HepG2 (cell line): ENCODE data around the gene SKIL. TPM values are rescaled to one million over a fixed set of nuclear protein-coding genes. Genes with fewer than 3 reads are reported as not detected.

Experiments used
- ASH2L ChIP-seq: fragments of 300-600, 200-600 bp; sonication (generic); IDR thresholded peaks from 2 replicates; pipeline ENCODE4 v1.7.0; 2017; ENCODE audit warnings: low read depth, mild to moderate bottlenecking, moderate library complexity, mixed read lengths, low read length; ENCODE audit not compliant: insufficient read length
- BRCA1 ChIP-seq: sonication (generic); formaldehyde crosslinking; IDR thresholded peaks from 2 replicates; pipeline ENCODE4 v1.4.0; 2020; ENCODE audit warnings: missing genetic modification reagents
- DRAP1 ChIP-seq: IDR thresholded peaks from 2 replicates; pipeline ENCODE4 v1.6.1; 2016; ENCODE audit warnings: missing genetic modification reagents, missing compliant biosample characterization
- EED ChIP-seq: sonication (generic); formaldehyde crosslinking; IDR thresholded peaks from 2 replicates; pipeline ENCODE4 v1.5.0; 2020; ENCODE audit warnings: mild to moderate bottlenecking, missing genetic modification reagents
- GABPA ChIP-seq, 2 experiments: IDR thresholded peaks; 2 replicates each; pipeline ENCODE4 v1.6.1; 2011 to 2016; ENCODE audit warnings: low read depth in 2 of 2, low read length in 1 of 2, missing biosample characterization in 1 of 2, missing genetic modification characterization in 1 of 2
- HNF4A ChIP-seq: sonication (generic); formaldehyde crosslinking; IDR thresholded peaks from 2 replicates; pipeline ENCODE4 v1.4.0; 2020; ENCODE audit warnings: missing genetic modification reagents
- HNRNPUL1 ChIP-seq: fragments of 200-400 bp; formaldehyde crosslinking; IDR thresholded peaks from 2 replicates; pipeline ENCODE4 v1.6.1; 2017; ENCODE audit warnings: low read depth, mild to moderate bottlenecking, low read length, moderate library complexity
- HOXA7 ChIP-seq: sonication (generic); formaldehyde crosslinking; IDR thresholded peaks from 2 replicates; pipeline ENCODE4 v1.8.1; 2022; ENCODE audit warnings: mild to moderate bottlenecking, missing genetic modification reagents, moderate library complexity
- MNT ChIP-seq: fragments of 450-650 bp; IDR thresholded peaks from 2 replicates; pipeline ENCODE4 v1.6.1; 2016
- NBN ChIP-seq: fragments of 450-650 bp; conservative IDR thresholded peaks from 2 replicates; pipeline ENCODE4 v1.6.1; 2017
- NCOA2 ChIP-seq: sonication (generic); formaldehyde crosslinking; IDR thresholded peaks from 2 replicates; pipeline ENCODE4 v1.8.0; 2022; ENCODE audit warnings: inconsistent platforms
- NR2F1 ChIP-seq, 2 experiments: fragments of 450-650 bp in 1 of 2; formaldehyde crosslinking in 1 of 2; IDR thresholded peaks; 2 replicates each; pipeline versions ENCODE4 v1.5.0 to v1.6.1; 2016 to 2020; ENCODE audit warnings: mild to moderate bottlenecking in 1 of 2, missing compliant biosample characterization in 1 of 2, missing genetic modification reagents in 1 of 2, moderate library complexity in 1 of 2
- PTBP1 ChIP-seq: fragments of 200-400 bp; formaldehyde crosslinking; IDR thresholded peaks from 2 replicates; pipeline ENCODE4 v1.6.1; 2018; ENCODE audit warnings: low read length, low read depth; ENCODE audit not compliant: poor library complexity, severe bottlenecking
- RFXAP ChIP-seq: sonication (generic); formaldehyde crosslinking; IDR thresholded peaks from 2 replicates; pipeline ENCODE4 v1.4.0; 2020; ENCODE audit warnings: missing genetic modification reagents, borderline replicate concordance
- SNAI1 ChIP-seq: sonication (generic); formaldehyde crosslinking; IDR thresholded peaks from 2 replicates; pipeline ENCODE4 v1.5.0; 2020; ENCODE audit warnings: mild to moderate bottlenecking, missing genetic modification reagents, borderline replicate concordance
- SOX6 ChIP-seq, 2 experiments: fragments of 450-650 bp in 1 of 2; sonication (generic) in 1 of 2; formaldehyde crosslinking in 1 of 2; IDR thresholded peaks; 2 replicates each; pipeline versions ENCODE4 v1.4.0 to v1.6.1; 2017 to 2020; ENCODE audit warnings: antibody characterized with exemption in 1 of 2, mild to moderate bottlenecking in 1 of 2, missing genetic modification reagents in 1 of 2
- TCF7 ChIP-seq: sonication (generic); IDR thresholded peaks from 2 replicates; pipeline ENCODE4 v1.6.1; 2016; ENCODE audit warnings: antibody characterized with exemption, low read depth
- TRIM22 ChIP-seq: fragments of 450-650 bp; IDR thresholded peaks from 2 replicates; pipeline ENCODE4 v1.6.1; 2017
- ZFP37 ChIP-seq: sonication (generic); formaldehyde crosslinking; IDR thresholded peaks from 2 replicates; pipeline ENCODE4 v1.4.0; 2020; ENCODE audit warnings: missing genetic modification reagents, borderline replicate concordance
- ZFY ChIP-seq: sonication (generic); formaldehyde crosslinking; IDR thresholded peaks from 2 replicates; pipeline ENCODE4 v1.4.0; 2020; ENCODE audit warnings: missing genetic modification reagents
- ZHX1 ChIP-seq: sonication (generic); formaldehyde crosslinking; IDR thresholded peaks from 2 replicates; pipeline ENCODE4 v1.8.1; 2022; ENCODE audit warnings: low read depth, mild to moderate bottlenecking, missing genetic modification reagents
- ZNF546 ChIP-seq: sonication (generic); formaldehyde crosslinking; conservative IDR thresholded peaks from 2 replicates; pipeline ENCODE4 v1.8.1; 2023; ENCODE audit warnings: mild to moderate bottlenecking, missing genetic modification reagents
- ZNF674 ChIP-seq: sonication (generic); formaldehyde crosslinking; IDR thresholded peaks from 2 replicates; pipeline ENCODE4 v1.5.0; 2020; ENCODE audit warnings: low read depth, mild to moderate bottlenecking, missing genetic modification reagents
- ZNF839 ChIP-seq: sonication (generic); formaldehyde crosslinking; IDR thresholded peaks from 2 replicates; pipeline ENCODE4 v1.4.0; 2020; ENCODE audit warnings: missing genetic modification reagents, mild to moderate bottlenecking, borderline replicate concordance
- polyA plus RNA-seq, 8 experiments: library from polyadenylated mRNA; depleted of rRNA in 3 of 8; stranded (reverse) in 7 of 8; unstranded in 1 of 8; fragments of >200 nt; fragmentation: Illumina TruSeq in 4 of 8; extraction: Trizol in 4 of 8; gene quantifications; 2 replicates each; pipeline versions ENCODE4 v1.2.1 to v1.2.3, GENCODE V29; 2011 to 2016; ENCODE audit warnings: low read depth in 4 of 8, missing spikeins in 1 of 8, mixed read lengths in 1 of 8; ENCODE audit not compliant: insufficient read depth in 1 of 8
- total RNA-seq, 5 experiments: library from RNA; depleted of rRNA; stranded (reverse); fragments of >200 nt; fragmentation: Illumina TruSeq; extraction: Trizol; gene quantifications; 2 replicates each; pipeline ENCODE4 v1.2.3, GENCODE V29; 2016; ENCODE audit warnings: low read depth in 1 of 5

SKIL gene
- total and polyA plus RNA-seq, 2 of the 13 experiments (the other 11 are each of a cell fraction or from before 2014, with no cell fraction given): 5.2 to 20.7 TPM

- TF ChIP-seq PTBP1 (no peak), TRIM22 (no peak), NR2F1 (CRISPR knock-in tag; IDR thresholded peaks at IDR 0.05) (no peak), HNF4A (no peak), SNAI1 (CRISPR knock-in tag) (no peak), ZNF839 (CRISPR knock-in tag) (no peak), DRAP1 (CRISPR knock-in tag) (no peak), ZNF546 (no peak), ZFP37 (CRISPR knock-in tag) (no peak), HNRNPUL1 (no peak), ZFY (peak; percentile 50; the same call in 1 of the 2 replicates), SOX6 (IDR thresholded peaks at IDR 0.05) (no peak), SOX6 (CRISPR knock-in tag; IDR thresholded peaks at IDR 0.05) (no peak; the same call in 1 of the 2 replicates), GABPA (IDR thresholded peaks at IDR 0.05; ENCODE audit: low read depth, low read length) (peak; percentile 17; the same call in 1 of the 2 replicates), GABPA (CRISPR knock-in tag; IDR thresholded peaks at IDR 0.05; ENCODE audit: low read depth) (no peak), ZNF674 (CRISPR knock-in tag) (no peak), NCOA2 (CRISPR knock-in tag) (no peak), BRCA1 (no peak), HOXA7 (CRISPR knock-in tag) (no peak), RFXAP (CRISPR knock-in tag) (no peak), ASH2L (peak; percentile 63), ZHX1 (CRISPR knock-in tag) (no peak), TCF7 (no peak), EED (CRISPR knock-in tag) (no peak), MNT (no peak), NBN (no peak)
Observed at GRCh38 chr3:170357176-170358041, at the start of gene SKIL (continued).
